Measurements from ENCODE around the gene UBXN6.

- no peak for TF ChIP-seq CTCF (IDR thresholded peaks at IDR 0.05 in 4 of 5, conservative IDR thresholded peaks at IDR 0.05 in 1 of 5)
- peak; percentile 45 to 62 for TF ChIP-seq POLR2A (IDR thresholded peaks at IDR 0.05)
These were observed 1.7 kb downstream of the UBXN6 start for GRCh38 chr19:4455719-4456475.

Measured in gastrocnemius medialis (tissue), 4 donors.